Prostate gland (tissue), 2 donors: Measurements from ENCODE around the gene TPSB2.

ENCODE experiments used
- POLR2A ChIP-seq: fragments of 450-650 bp; IDR thresholded peaks from one replicate; pipeline ENCODE4 v1.6.1; 2016; ENCODE audit warnings: antibody characterized with exemption, mild to moderate bottlenecking
- TF ChIP-seq, protein P1 (sequence below), 4 experiments: fragments of 200-600 bp in 2 of 4; fragments of 450-650 bp in 2 of 4; sonication (generic) in 2 of 4; IDR thresholded peaks; 1 replicate in 3 of 4; 2 replicates in 1 of 4; pipeline ENCODE4 v1.5.1; 2016 to 2019; ENCODE audit warnings: antibody characterized with exemption in 4 of 4, mild to moderate bottlenecking in 2 of 4, moderate library complexity in 2 of 4

- TF ChIP-seq, protein P1, sequence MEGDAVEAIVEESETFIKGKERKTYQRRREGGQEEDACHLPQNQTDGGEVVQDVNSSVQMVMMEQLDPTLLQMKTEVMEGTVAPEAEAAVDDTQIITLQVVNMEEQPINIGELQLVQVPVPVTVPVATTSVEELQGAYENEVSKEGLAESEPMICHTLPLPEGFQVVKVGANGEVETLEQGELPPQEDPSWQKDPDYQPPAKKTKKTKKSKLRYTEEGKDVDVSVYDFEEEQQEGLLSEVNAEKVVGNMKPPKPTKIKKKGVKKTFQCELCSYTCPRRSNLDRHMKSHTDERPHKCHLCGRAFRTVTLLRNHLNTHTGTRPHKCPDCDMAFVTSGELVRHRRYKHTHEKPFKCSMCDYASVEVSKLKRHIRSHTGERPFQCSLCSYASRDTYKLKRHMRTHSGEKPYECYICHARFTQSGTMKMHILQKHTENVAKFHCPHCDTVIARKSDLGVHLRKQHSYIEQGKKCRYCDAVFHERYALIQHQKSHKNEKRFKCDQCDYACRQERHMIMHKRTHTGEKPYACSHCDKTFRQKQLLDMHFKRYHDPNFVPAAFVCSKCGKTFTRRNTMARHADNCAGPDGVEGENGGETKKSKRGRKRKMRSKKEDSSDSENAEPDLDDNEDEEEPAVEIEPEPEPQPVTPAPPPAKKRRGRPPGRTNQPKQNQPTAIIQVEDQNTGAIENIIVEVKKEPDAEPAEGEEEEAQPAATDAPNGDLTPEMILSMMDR (IDR thresholded peaks at IDR 0.05), result no peak
- no peak for TF ChIP-seq POLR2A
Measured at GRCh38 chr16:1264345-1265089, 34.5 kb upstream of the TPSB2 start.
